GM23248 (cell line): Measurements from ENCODE around the gene HIVEP1.

Experiments
- EZH2 ChIP-seq: fragments of 200-600 bp; sonication (generic); IDR thresholded peaks from 2 replicates; pipeline ENCODE4 v1.6.1; 2018; ENCODE audit warnings: antibody characterized with exemption, mild to moderate bottlenecking; ENCODE audit not compliant: insufficient read depth, poor library complexity, severe bottlenecking
- EZH2phosphoT487 ChIP-seq: fragments of 200-600 bp; sonication (generic); IDR thresholded peaks from 2 replicates; pipeline ENCODE4 v1.6.1; 2018; ENCODE audit warnings: antibody characterized with exemption, moderate library complexity, mild to moderate bottlenecking, low read depth; ENCODE audit not compliant: insufficient read depth

- TF ChIP-seq EZH2phosphoT487 (no peak), EZH2 (no peak)
Observed at GRCh38 chr6:12047792-12048432, 35.8 kb downstream of the HIVEP1 start.
